Stimulated activated CD4-positive, alpha-beta T cell treated with anti-CD3 and anti-CD28 coated beads, Interleukin-4, amount 100 ng/mL, for 48 hours (primary cell): Measurements from ENCODE around the gene DIPK1B.

Experiments used
- DNase-seq, 2 donors: peaks; one replicate each; pipeline ENCODE4 v3.0.0-alpha.2; 2020; ENCODE audit warnings: low read depth in 2 of 2

Gene DIPK1B

GRCh38 chr9:136686794-136687711, 25.3 kb upstream of the DIPK1B start, which contains the start of gene AGPAT2:
AGPAT2 (minus strand) TSS chr9:136687457; CDS start chr9:136687357, 100 bp downstream.
- peak; percentile 66 to 68 for DNase-seq

- DNase-seq: no peak
These were observed 24.6 kb upstream of the DIPK1B start for GRCh38 chr9:136687721-136688223.

- DNase-seq: no peak
These were observed 23.9 kb upstream of the DIPK1B start for GRCh38 chr9:136688274-136689107.

GRCh38 chr9:136689108-136689460, 23.3 kb upstream of the DIPK1B start:
- DNase-seq: no peak

GRCh38 chr9:136690104-136690805, 22.1 kb upstream of the DIPK1B start:
- no peak for DNase-seq

- DNase-seq: no peak
These were observed 21.5 kb upstream of the DIPK1B start for GRCh38 chr9:136690806-136691261.

- DNase-seq: no peak
These were observed 20.8 kb upstream of the DIPK1B start for GRCh38 chr9:136691316-136692184.

GRCh38 chr9:136692185-136693134, 19.9 kb upstream of the DIPK1B start:
- DNase-seq: no peak

GRCh38 chr9:136693135-136693489, 19.3 kb upstream of the DIPK1B start:
- DNase-seq: no peak

- no peak for DNase-seq
These were observed 18.7 kb upstream of the DIPK1B start for GRCh38 chr9:136693490-136694162.

GRCh38 chr9:136694163-136694871, 18.1 kb upstream of the DIPK1B start:
- DNase-seq: peak; percentile 32 to 51

GRCh38 chr9:136694872-136695247, 17.5 kb upstream of the DIPK1B start:
- DNase-seq: no peak

GRCh38 chr9:136695435-136695895, 16.9 kb upstream of the DIPK1B start:
- no peak for DNase-seq

GRCh38 chr9:136695955-136696354, 16.4 kb upstream of the DIPK1B start:
- no peak for DNase-seq

GRCh38 chr9:136696502-136696901, 15.9 kb upstream of the DIPK1B start:
- DNase-seq: no peak

- DNase-seq: no peak
These were observed 15.1 kb upstream of the DIPK1B start for GRCh38 chr9:136697146-136697820.

GRCh38 chr9:136697821-136698526, 14.4 kb upstream of the DIPK1B start:
- no peak for DNase-seq
